ENCODE results near the gene EN1.

GRCh38 chr2:118878531-118879149, 31.2 kb upstream of the EN1 start:
- no peak for TF ChIP-seq SMC3 (IDR thresholded peaks at IDR 0.05; ENCODE audit: low read depth, low read length)
- TF ChIP-seq CEBPB (IDR thresholded peaks at IDR 0.05; ENCODE audit: low read depth, low read length): no peak
- no peak for TF ChIP-seq CTCF (conservative IDR thresholded peaks at IDR 0.05; ENCODE audit: low read depth, low read length)
- no peak for TF ChIP-seq POLR2A (IDR thresholded peaks at IDR 0.05; ENCODE audit: low read depth, low read length)

Measured in IMR-90 (cell line).